GM19395 (cell line): ENCODE data around the gene CD160.
"Not testable (repeated sequence)": the region's sequence is repeated elsewhere in the genome, so short reads cannot be mapped to it uniquely, and the experiment has no call there.

ENCODE experiments used
- ATAC-seq: cut with Tn5 transposase; IDR thresholded peaks from one replicate; pipeline ENCODE4 v1.9.1; 2021; ENCODE audit warnings: mild to moderate bottlenecking, moderate library complexity; ENCODE audit not compliant: unreplicated experiment

CD160 gene

DNA sequence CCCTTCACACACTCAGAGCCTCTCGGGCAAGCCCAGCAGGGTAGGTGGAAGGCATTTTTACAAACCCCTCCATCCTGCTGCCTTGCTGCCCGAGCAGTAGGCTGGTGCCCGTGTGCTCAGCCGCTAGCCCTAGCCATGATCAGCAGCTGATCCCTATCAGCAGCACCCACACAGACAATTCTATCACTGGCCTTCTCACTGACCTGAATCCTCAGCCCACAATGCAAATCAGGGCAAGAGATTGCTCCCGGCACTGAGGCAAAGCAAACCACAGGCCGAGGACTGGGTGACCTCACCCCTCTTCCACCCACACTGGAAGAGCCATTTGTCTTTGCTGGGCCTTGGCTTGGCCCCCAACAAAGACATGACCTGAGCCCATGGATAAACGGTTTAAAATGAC is 11.2 kb upstream of the CD160 start:
- no peak for ATAC-seq

DNA sequence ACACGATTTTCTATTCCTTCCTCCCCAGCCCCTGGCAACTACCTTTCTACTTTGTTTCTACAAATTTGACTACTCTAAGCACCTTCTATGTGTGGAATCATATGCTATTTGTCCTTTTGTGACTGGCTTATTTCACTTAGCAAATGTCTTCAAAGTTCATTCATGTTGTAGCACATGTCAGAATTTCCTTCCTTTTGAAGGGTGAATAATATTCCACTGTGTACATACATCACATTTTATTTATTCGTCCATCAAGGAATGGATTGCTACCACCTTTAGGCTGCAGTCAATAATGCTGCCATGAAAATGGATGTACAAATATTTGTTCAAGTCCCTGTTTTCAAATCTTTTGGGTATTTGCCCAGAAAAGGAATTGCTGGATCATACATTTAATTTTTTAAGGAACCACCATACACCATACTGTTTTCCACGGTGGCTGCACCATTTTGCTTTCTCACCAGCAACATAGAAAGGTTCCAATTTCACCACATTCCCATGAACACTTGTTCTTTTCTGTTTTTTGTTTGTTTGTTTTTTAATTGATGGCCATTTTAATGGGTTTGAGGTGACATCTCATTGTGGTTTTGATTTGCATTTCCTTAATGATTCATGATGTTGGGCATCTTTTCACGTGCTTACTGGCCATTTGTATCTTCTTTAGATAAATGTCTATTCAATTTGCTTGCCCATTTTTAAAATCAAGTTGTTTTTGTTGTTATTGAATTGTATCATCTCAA is 8.8 kb upstream of the CD160 start:
- ATAC-seq: no peak

DNA sequence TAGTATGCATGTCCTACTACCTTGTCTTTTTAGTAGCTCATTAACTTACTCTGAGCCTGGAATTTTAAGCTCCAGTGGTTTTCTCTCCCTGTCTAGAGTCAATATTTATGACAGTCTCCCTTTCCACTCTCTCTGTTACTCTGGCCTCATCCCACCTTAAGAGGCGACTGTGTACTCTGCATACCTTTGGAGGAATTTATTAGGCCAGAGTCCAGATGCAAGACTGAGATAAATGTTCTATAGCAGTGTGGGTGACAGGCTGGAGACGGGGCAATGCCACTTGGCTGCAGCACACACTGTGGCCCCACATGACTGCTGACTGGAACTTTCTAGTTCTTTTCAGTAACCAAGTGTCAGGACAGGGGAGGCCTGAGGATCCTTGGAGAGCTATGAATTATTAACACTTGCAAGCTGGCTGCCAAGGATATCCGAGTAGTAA is 8.1 kb upstream of the CD160 start:
- ATAC-seq: no peak

DNA sequence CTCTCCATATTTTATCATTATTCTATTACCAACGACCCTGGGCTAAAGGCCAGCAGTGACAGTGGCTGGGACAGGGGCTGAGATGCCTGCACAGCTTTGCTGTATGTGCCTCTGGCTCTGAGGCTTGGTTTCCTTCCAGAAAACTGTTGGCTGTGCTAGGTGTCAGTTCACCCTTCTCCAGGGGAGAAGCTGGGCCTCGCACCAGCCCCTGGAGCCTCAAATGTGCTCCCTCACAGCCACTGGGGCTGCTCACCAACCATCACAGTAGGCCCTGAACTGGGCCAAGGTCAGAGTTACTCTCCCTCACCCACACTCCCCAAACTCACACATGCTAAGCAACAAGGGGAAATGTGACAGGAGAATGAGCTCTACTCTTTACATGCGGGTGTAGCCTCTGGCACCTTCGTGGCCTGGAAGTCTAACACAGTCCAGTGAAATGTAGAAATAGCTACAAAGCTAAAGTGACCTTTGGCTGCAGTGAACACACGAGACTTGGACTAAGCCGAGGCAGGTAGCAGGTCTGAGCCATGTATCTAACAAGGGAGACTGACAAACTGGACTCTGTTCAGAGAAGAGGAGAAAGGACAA is 4.7 kb upstream of the CD160 start:
- no peak for ATAC-seq

DNA sequence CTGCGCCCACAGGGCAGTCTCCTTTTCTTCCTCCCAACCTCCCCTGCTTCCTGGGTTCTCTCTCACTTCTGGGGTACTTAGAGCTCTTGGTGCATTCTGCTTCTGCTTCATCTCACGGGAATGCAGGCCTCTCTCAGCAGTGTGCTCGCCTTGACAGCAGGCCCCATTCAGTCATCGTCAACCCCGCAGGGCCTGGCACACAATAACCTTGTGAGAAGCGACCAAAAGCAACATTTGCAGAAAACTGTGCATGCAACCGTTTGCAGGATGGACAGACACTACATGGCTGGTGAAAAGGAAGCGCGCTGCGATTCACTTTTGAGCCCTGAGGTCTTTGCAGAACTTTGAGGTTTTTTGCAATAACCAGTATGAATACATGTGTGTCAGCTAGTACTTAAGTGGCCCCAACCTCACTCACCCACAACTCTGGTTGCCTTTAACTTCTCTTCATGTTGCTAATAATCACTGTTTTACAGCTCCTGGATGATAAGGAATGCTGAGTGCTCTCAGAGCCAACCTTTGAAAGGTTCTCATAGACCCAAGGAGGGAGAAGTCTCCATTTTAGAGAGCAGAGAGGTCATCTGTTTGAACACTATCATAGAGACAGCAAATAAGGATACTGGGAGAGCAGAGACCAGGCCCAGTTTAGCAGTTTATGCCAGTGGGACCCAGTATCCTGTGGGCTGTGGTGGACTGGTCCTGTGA is 2.5 kb upstream of the CD160 start:
- ATAC-seq: no peak

DNA sequence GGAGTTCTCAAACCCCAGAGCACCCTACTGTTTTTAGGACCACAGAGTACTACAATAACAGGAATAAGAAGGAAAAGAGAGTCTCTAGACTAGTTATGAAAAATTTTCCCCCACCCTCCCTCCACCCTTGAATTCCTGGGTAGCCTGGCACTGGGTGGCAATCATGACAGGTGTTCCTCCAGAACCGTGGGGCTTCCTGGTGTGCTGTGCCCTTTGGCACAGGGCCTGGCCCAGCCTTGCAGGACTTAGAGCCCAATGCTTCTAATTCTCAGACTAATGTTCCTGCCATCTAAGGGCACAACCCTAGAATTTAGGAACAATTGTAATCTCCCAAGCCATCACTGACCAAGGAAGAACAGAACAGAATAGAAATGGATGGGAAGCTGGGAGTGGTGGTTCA is 1.5 kb upstream of the CD160 start:
- no peak for ATAC-seq

DNA sequence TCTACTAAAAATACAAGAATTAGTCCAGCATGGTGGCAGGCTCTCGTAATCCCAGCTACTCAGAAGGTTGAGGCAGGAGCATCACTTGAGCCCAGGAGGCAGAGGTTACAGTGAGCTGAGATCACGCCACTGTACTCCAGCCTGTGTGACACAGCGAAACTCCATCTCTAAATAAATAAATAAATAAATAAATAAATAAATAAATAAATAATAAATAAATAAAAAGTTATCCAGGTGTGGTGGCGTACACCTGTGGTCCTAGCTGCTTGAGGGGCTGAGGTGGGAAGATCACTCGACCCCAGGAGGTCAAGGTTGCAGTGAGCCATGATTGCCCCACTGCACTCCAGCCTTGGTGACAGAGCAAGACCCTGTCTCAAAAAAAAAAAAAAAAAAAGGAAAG is 834 bp upstream of the CD160 start:
- not testable (repeated sequence) for ATAC-seq

DNA sequence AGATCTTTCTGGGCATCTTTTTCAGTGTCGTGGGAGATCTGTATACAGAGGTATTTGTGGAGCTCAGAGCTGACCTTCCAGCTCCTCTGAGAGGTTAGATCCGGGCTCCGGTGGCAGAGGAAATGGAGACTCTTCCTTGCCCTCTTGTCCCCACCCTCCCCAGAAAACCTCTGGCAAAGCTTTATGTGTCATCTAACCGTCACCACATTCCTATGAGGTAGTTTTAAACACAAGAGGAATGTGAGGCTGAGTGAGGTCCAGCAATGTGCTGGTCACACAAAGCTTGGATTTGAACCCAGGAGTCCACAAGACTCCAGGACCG is 1.2 kb downstream of the CD160 start:
- no peak for ATAC-seq

DNA sequence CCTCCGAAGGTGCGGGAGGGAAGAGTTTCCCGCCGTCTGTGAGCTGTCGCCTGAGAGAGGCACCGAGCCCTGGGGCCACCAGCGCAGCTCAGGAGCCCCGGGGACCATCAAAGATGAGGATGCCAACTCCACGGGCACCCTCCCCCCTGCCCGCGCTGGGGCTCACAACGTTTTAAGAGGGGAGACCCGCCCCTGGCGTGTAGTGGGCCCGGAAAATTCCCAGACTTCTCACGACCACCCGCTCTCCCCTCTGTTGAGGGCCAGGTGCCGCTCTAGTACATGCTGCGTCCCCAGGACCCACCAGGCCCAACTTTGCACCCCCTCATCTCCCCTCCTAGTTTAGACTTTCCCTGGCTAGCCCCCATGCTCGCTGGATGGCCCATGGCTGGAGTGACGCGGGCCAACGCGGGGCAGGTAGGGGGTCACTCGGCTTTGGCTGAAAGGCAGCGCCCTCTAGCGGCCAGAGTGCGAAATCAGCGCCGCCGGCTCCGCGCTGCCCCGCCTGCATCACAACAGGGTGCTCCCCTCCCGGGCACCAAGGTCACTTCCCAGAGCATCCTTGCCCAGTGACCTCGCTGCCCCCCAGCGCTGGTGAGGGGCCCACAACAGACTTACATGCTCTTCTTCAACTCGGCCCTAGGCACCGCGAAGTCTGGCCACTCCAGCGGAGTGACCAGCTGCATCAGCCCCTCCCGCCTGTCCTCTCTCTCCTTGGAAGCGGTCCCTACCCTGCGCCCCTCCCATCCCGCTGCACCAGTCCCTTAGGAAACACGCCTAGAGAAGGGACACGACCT is 1.8 kb downstream of the CD160 start:
- ATAC-seq: peak; percentile 67

DNA sequence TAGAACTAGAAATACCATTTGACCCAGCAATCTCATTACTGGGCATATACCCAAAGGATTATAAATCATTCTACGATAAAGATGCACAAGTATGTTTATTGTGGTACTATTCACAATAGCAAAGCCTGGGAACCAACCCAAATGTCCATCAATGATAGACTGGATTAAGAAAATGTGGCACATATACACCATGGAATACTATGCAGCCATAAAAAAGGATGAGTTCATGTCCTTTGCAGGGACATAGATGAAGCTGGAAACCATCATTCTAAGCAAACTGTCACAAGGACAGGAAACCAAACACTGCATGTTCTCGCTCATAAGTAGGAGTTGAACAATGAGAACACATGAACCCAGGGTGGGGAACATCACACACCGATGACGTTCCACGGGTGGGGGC is 6.9 kb downstream of the CD160 start:
- ATAC-seq: not testable (repeated sequence)

DNA sequence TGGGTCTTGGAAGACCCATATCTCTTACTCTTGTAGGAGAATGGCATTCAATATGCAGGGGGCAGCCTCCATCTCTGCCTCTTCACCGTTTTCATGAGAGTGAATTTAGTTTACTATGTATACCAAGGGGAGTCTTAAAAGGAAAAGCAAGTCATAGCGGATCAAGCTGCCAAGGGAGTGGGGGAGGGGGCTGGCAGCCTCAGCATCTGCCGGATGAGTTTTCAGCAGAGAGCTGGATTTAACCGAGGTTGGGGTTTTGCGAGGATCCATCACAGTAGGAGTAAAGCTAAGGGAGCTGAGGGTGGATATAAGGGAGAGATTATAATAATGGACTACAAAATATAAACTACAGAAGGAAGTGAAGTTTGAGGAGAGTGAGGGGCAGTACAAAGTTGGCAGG is 9.9 kb downstream of the CD160 start:
- no peak for ATAC-seq

DNA sequence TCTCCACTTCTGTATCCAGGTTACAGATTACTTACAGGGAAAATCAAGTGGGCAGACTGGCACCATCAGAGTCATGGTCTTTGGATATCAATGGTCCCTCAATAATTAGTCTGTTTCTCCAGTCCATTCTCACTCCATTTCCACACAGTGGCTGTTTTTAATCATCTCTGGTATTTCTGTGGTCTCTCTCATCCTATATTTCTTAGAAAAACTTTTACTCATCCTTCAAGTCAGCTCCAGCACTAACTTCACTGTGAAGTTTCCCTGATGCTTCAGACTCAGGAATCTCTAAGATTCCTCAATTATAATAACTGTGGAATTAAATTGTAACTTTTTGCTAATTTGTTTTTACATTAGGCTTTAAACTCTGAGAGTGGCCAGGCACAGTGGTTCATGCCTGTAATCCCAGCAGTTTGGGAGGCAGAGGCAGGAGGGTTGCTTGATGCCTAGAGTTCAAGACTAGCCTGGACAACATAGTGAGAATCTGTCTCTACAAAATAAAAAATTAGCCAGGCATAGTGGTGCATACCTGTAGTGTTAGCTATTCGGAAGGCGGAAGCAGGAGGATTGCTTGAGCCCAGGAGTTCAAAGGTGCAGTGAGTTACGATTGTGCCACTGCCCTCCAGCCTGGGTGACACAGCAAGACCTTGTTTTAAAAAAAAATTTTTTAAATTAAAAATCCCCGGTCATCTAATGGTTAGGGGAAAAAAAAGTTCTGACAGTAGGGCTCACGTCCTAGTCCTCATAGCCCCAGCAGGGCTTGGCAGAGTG is 10.6 kb downstream of the CD160 start:
- no peak for ATAC-seq

DNA sequence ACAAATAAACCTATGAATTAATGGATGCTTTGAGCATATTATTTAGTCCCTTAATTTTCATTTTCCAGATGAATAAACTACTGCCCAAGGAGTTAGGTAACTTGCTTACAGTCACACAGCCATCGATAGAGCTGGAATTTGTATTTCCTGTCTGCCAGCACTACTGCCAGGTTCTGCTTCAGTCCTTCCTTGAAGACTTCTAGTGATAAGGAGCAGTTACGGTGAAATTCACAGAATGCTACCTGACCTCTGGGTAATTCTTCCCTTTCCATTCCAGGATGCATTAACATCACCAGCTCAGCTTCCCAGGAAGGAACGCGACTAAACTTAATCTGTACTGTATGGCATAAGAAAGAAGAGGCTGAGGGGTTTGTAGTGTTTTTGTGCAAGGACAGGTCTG is 11.2 kb downstream of the CD160 start:
- no peak for ATAC-seq

DNA sequence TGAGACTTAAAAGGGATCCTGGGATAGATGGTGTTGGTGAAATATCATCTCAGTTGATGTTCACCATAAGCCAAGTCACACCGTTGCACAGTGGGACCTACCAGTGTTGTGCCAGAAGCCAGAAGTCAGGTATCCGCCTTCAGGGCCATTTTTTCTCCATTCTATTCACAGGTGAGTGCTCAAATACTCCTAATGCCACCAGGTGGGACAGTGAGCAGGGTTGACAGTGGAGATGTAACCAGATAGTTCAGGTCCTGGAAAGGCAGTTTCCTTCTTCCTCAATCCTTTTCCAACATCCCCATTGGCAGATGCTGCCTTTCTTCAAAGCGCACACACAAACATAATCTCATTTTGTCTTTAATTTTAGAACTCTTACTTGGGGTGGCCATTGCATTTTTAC is 11.6 kb downstream of the CD160 start:
- ATAC-seq: no peak

DNA sequence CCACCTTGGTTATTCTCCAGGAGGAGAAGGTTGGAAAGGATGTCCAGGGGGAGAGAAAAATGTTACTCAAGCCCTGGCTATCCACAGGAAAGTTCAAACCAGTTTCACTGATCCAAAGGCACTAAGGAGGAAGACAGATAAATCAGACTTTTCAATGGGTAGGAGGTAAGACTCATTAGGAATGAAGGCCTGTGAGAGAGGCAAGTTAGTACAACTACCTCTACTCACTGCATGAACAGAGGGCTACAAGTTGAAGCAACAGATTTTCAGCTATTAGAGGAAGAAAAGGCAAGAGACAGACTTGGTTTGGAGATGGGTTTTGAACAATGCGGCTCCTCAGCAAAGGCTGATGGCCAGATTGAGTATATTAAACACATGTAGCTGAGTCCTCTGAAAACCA is 16.9 kb downstream of the CD160 start:
- ATAC-seq: no peak

DNA sequence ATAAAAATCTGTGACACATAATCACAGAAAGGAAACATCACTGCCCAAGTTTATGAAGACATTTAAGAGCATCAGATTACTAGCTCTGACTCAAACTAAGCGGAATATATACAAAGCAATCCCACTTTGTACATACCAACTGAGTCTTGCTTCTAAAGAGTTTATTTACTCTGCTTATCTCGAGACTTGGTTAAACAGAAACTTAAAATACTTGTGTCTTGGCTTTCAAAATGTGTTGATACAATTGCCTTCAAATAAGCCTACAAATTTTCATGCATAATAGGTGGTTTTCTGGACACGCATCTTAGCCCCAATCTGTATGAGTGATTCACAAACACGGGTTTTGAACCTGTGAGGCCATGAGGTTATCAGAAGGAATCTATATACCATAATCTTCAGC is 21.0 kb downstream of the CD160 start:
- ATAC-seq: no peak

DNA sequence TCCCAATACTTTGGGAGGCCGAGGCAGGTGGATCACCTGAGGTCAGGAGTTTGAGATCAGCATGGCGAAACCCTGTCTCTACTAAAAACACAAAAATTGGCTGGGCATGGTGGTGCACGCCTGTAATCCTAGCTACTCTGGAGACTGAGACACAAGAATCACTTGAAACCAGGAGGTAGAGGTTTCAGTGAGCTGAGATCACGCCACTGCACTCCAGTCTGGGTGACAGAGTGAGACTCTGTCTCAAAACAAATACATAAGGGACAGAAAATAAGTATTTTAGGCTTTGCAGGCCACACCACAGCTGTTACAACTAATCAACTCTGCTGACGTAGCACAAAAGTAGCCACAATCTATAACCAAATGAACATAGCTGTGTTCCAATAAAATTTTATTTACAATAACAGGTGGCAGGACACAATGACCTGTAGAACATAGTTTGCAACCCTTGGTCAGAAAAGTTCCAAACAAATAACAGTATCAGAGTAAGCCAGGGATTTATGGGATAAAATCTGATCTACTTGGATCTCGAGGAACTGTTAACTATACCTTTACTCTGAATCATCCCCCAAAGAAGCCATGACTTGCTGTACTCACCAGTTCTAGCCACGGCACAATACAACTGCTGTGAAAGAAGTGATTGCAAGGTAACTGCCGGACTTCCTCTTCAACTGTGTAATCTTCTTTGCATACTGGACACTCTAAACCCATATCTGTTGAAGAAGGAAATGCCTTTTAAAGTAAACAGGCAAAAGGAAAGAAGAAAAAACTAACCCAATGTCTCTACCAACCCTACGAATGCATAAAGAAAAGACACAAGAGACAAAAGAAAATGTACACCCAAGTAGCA is 28.3 kb downstream of the CD160 start:
- ATAC-seq: no peak

DNA sequence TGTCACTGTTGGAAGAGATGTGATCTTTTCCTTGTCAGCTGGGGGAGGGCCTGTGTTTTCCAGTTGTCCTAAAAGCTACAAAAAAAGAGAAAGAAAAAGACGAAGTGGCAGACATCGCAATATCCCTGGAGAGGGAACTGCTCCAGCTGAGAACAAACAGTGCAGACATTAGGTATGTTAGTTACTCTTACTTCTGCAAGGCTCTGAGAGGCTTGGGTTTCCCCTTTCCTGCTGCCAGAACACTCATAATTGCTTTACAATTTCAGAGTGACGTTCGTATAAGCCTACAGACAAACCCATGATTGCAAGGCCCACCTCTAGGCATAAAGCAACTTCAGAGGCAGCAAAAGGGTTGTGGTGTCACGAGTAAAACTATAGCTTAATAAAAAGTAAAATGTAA is 31.1 kb downstream of the CD160 start:
- no peak for ATAC-seq

DNA sequence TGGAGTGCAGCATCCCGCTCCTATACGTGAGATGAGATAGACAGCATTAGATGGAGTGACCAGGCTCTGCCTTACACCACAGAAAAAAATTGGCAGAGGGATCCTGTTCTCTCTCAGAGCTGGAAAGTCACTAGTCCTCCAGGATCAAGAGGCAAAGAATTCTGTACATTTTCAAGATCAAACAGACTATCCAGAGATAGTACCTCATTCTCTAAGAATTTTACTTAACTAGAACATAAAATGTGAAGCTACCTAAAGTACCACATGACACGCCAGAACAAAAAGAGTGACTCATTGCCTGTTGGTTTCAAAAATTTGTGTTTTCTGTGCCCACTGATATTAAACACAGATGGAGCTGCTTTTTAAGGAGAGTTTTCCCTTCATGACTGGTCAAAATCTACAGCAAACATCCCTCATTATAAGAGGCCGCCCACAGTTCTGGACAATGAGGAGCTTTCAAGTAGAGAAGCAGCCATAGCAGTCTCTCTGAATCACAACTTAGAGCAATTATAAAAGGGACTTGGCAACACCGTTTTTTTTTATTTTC is 32.3 kb downstream of the CD160 start:
- ATAC-seq: no peak

DNA sequence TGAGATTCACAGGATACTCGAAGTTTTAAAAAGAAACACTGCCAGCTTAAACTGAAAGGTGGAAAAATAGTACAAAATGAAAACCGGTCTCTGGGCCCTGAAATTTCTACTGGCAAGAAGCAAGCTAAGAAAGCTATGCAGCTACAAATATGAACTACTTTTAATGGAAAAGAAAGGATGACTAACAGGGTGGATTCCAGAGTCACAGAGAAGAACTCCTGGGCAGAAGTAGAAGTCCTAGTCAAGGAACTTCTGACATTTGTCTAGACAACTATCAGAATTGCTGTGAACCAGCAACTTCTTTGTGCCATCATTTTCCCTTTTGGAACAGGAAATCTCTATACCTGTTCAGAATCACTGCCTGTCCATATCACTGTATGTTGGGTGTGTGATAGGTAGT is 38.1 kb downstream of the CD160 start:
- no peak for ATAC-seq
